Adrenal gland (tissue), 5 donors: Measurements from ENCODE around the gene SAMD1.

ENCODE experiments used
- POLR2A ChIP-seq, 2 donors: fragments of 450-650 bp; IDR thresholded peaks; one replicate each; pipeline ENCODE4 v1.6.1; 2017; ENCODE audit warnings: antibody characterized with exemption in 2 of 2, mild to moderate bottlenecking in 2 of 2, moderate library complexity in 1 of 2
- TF ChIP-seq, protein P1 (sequence below), 6 experiments: fragments of 450-650 bp in 4 of 6; fragments of 200-600 bp in 2 of 6; sonication (generic) in 1 of 6; IDR thresholded peaks; 1 replicate in 5 of 6; 2 replicates in 1 of 6; pipeline versions ENCODE4 v1.5.1 to v1.8.0; 2016 to 2021; ENCODE audit warnings: antibody characterized with exemption in 6 of 6, mild to moderate bottlenecking in 2 of 6, moderate library complexity in 1 of 6
- donor health status: DM: no; HTN: no; CAD: no.

DNA sequence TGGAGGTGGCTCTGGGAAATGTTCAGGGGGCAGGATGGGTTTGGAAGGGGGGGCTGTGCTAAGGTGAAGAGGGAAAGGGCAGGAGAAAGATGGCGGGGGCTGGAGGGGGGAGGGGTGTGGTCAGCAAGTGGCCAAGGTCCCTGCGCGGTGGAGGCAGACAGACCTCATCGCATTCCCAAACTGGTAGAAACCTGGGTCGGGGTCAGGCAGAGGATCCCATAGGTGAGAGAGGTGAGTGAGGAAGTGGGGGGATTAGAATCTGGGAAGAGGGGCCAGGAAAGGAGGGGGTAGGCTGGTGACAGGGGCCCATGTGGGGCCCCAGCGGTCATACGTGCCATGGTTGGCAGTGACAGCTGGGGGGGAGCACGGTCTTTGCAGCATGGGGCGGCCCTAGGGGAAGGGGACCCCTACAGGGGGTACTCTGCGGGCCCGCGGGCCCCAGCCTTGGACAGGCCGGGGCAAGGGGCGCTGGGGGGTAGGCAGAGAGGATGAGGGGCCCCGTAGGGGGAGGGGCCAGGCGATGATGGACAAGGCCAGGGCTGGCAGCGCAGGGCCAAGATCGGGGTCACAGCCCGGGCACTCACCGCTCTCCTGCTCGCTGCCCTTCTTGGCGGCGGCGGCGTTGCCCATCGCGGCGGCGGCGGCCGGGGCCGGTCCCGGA lies 26.5 kb upstream of the SAMD1 start:
- no peak for TF ChIP-seq POLR2A (IDR thresholded peaks at IDR 0.05)
- TF ChIP-seq, protein P1, sequence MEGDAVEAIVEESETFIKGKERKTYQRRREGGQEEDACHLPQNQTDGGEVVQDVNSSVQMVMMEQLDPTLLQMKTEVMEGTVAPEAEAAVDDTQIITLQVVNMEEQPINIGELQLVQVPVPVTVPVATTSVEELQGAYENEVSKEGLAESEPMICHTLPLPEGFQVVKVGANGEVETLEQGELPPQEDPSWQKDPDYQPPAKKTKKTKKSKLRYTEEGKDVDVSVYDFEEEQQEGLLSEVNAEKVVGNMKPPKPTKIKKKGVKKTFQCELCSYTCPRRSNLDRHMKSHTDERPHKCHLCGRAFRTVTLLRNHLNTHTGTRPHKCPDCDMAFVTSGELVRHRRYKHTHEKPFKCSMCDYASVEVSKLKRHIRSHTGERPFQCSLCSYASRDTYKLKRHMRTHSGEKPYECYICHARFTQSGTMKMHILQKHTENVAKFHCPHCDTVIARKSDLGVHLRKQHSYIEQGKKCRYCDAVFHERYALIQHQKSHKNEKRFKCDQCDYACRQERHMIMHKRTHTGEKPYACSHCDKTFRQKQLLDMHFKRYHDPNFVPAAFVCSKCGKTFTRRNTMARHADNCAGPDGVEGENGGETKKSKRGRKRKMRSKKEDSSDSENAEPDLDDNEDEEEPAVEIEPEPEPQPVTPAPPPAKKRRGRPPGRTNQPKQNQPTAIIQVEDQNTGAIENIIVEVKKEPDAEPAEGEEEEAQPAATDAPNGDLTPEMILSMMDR (IDR thresholded peaks at IDR 0.05): no peak
